SK-N-MC (cell line): ENCODE results near the gene ZNF724.

Experiments used
- EZH2 ChIP-seq: fragments of 200-600 bp; sonication (generic); IDR thresholded peaks from one replicate; pipeline ENCODE4 v1.6.1; 2017; ENCODE audit warnings: antibody characterized with exemption
- FOXP2 ChIP-seq: optimal IDR thresholded peaks from 2 replicates; pipeline ENCODE3; 2011; ENCODE audit warnings: mild to moderate bottlenecking, moderate library complexity; ENCODE audit not compliant: insufficient read depth; ENCODE audit errors: extremely low read length, control extremely low read depth
- POLR2AphosphoS5 ChIP-seq: IDR thresholded peaks from 2 replicates; pipeline ENCODE4 v1.6.1; 2012; ENCODE audit warnings: mild to moderate bottlenecking, low read depth, low read length, borderline replicate concordance

- no peak for TF ChIP-seq EZH2
- TF ChIP-seq FOXP2 = no peak
- no peak for TF ChIP-seq POLR2AphosphoS5
Measured at GRCh38 chr19:23259961-23260360, 9.8 kb upstream of the ZNF724 start.
